SK-N-SH (cell line): ENCODE data around the gene TNFAIP2. TPM values are rescaled to one million over a fixed set of nuclear protein-coding genes. Genes with fewer than 3 reads are reported as not detected.

Experiments
- CTCF ChIA-PET: fragments of 300-600, 350-600 bp; formaldehyde crosslinking; extraction: SDS; loops from one replicate; lab custom pipeline; 2021; lab: Yijun Ruan, JAX
- POLR2A ChIA-PET: fragments of 350-600 bp; sonication (Branson Sonifier 250); formaldehyde crosslinking; extraction: SDS; loops from one replicate; lab custom pipeline; 2020; ENCODE audit warnings: antibody characterized with exemption, inconsistent platforms; lab: Yijun Ruan, JAX
- DNase-seq: peaks from one replicate; pipeline ENCODE4 v3.0.0; 2012
- H2AFZ ChIP-seq: fragments of 200-600 bp; sonication (generic); 2 replicates; pipeline ENCODE4 v1.8.1; 2016; ENCODE audit warnings: antibody characterized with exemption, mild to moderate bottlenecking, low read depth
- H3F3A ChIP-seq: fragments of 200-600 bp; sonication (generic); replicated peaks from 2 replicates; pipeline ENCODE3; 2016; ENCODE audit warnings: antibody characterized with exemption, mild to moderate bottlenecking; ENCODE audit not compliant: insufficient read depth
- H3K27ac ChIP-seq, 2 experiments: fragments of 200-500 bp in 1 of 2; fragments of 200-600 bp in 1 of 2; sonication (Bioruptor generic) in 1 of 2; sonication (generic), shearing (Covaris generic) in 1 of 2; 2 replicates each; pipeline versions ENCODE4 v1.5.1 to v1.6.1; 2014 to 2016; ENCODE audit warnings: low read depth in 2 of 2, inconsistent platforms in 1 of 2, low read length in 1 of 2, mild to moderate bottlenecking in 1 of 2, mixed read lengths in 1 of 2
- H3K27me3 ChIP-seq: fragments of 200-600 bp; sonication (generic), shearing (Covaris generic); 2 replicates; pipeline ENCODE4 v1.6.1; 2016; ENCODE audit warnings: mixed run types; ENCODE audit not compliant: insufficient read depth
- H3K36me3 ChIP-seq, 2 experiments: fragments of 200-500 bp in 1 of 2; fragments of 200-600 bp in 1 of 2; sonication (Bioruptor generic) in 1 of 2; sonication (generic) in 1 of 2; replicated peaks in 1 of 2; 2 replicates each; pipeline versions ENCODE3 to v1.5.1; 2014 to 2016; ENCODE audit warnings: low read length in 1 of 2, mild to moderate bottlenecking in 1 of 2; ENCODE audit not compliant: insufficient read depth in 2 of 2, control insufficient read depth in 1 of 2
- H3K4me1 ChIP-seq, 2 experiments: fragments of 200-500 bp in 1 of 2; fragments of 200-600 bp in 1 of 2; sonication (Bioruptor generic) in 1 of 2; sonication (generic), shearing (Covaris generic) in 1 of 2; 2 replicates each; pipeline versions ENCODE4 v1.5.1 to v1.6.1; 2014 to 2016; ENCODE audit warnings: low read depth in 1 of 2, low read length in 1 of 2, mixed run types in 1 of 2; ENCODE audit not compliant: insufficient read depth in 2 of 2, control insufficient read depth in 1 of 2
- H3K4me2 ChIP-seq: fragments of 200-600 bp; sonication (generic), shearing (Covaris generic); 2 replicates; pipeline ENCODE4 v1.6.1; 2017; ENCODE audit warnings: mixed run types
- H3K4me3 ChIP-seq, 2 experiments: fragments of 200-500 bp in 1 of 2; fragments of 200-600 bp in 1 of 2; sonication (Bioruptor generic) in 1 of 2; sonication (generic), shearing (Covaris generic) in 1 of 2; 2 replicates each; pipeline versions ENCODE4 v1.5.1 to v1.8.1; 2014 to 2016; ENCODE audit warnings: low read depth in 2 of 2, inconsistent platforms in 1 of 2, low read length in 1 of 2, mild to moderate bottlenecking in 1 of 2, mixed read lengths in 1 of 2, moderate library complexity in 1 of 2
- H3K79me2 ChIP-seq: fragments of 200-600 bp; sonication (generic); 2 replicates; pipeline ENCODE4 v1.8.1; 2017; ENCODE audit warnings: mild to moderate bottlenecking; ENCODE audit not compliant: insufficient read depth
- H3K9ac ChIP-seq: fragments of 200-600 bp; sonication (generic); 2 replicates; pipeline ENCODE4 v1.6.1; 2017; ENCODE audit warnings: mixed run types
- H3K9me2 ChIP-seq: fragments of 200-600 bp; sonication (generic); 2 replicates; pipeline ENCODE4 v1.6.1; 2017; ENCODE audit warnings: mixed run types
- H3K9me3 ChIP-seq: fragments of 200-600 bp; sonication (generic); 2 replicates; pipeline ENCODE4 v1.6.1; 2017; ENCODE audit warnings: mixed run types, mild to moderate bottlenecking, moderate library complexity
- H4K20me1 ChIP-seq: fragments of 200-600 bp; sonication (generic); 2 replicates; pipeline ENCODE4 v1.6.1; 2017; ENCODE audit warnings: mild to moderate bottlenecking, mixed run types; ENCODE audit not compliant: insufficient read depth
- CTCF ChIP-seq: fragments of 200-600 bp; sonication (generic); IDR thresholded peaks from 2 replicates; pipeline ENCODE4 v1.6.1; 2017; ENCODE audit warnings: antibody characterized with exemption, mild to moderate bottlenecking, moderate library complexity
- ELF1 ChIP-seq: IDR thresholded peaks from 2 replicates; pipeline ENCODE4 v1.4.0; 2012
- EP300 ChIP-seq, 2 experiments: IDR thresholded peaks; 2 replicates each; pipeline versions ENCODE4 v1.4.0 to v1.6.1; 2012; ENCODE audit warnings: borderline replicate concordance in 1 of 2, low read depth in 1 of 2, low read length in 1 of 2
- GABPA ChIP-seq: IDR thresholded peaks from 2 replicates; pipeline ENCODE4 v1.4.0; 2012; ENCODE audit warnings: low read depth, mild to moderate bottlenecking
- GATA2 ChIP-seq: sonication (generic); formaldehyde crosslinking; IDR thresholded peaks from 2 replicates; pipeline ENCODE4 v1.5.0; 2020; ENCODE audit warnings: mild to moderate bottlenecking, missing genetic modification reagents
- IRF3 ChIP-seq: fragments of 150-350 bp; IDR thresholded peaks from 2 replicates; pipeline ENCODE4 v1.6.1; 2016; ENCODE audit warnings: mild to moderate bottlenecking, low read depth, low read length
- JUND ChIP-seq: IDR thresholded peaks from 2 replicates; pipeline ENCODE4 v1.4.0; 2012
- MAX ChIP-seq: IDR thresholded peaks from 2 replicates; pipeline ENCODE4 v1.4.0; 2012; ENCODE audit warnings: low read depth
- MXI1 ChIP-seq: IDR thresholded peaks from 2 replicates; pipeline ENCODE4 v1.6.1; 2012; ENCODE audit warnings: mild to moderate bottlenecking, low read depth, low read length, improper control_type of control experiment
- NFIC ChIP-seq: IDR thresholded peaks from 2 replicates; pipeline ENCODE4 v1.4.0; 2012; ENCODE audit warnings: borderline replicate concordance
- POLR2AphosphoS5 ChIP-seq: IDR thresholded peaks from 2 replicates; pipeline ENCODE4 v1.6.1; 2012; ENCODE audit warnings: low read depth, low read length
- REST ChIP-seq: IDR thresholded peaks from 2 replicates; pipeline ENCODE4 v1.6.1; 2012; ENCODE audit warnings: mild to moderate bottlenecking, low read depth, low read length, moderate library complexity
- RFX5 ChIP-seq: IDR thresholded peaks from 2 replicates; pipeline ENCODE4 v1.6.1; 2012; ENCODE audit warnings: mild to moderate bottlenecking, improper control_type of control experiment, low read length
- RXRA ChIP-seq: IDR thresholded peaks from 2 replicates; pipeline ENCODE4 v1.4.0; 2012; ENCODE audit warnings: low read depth, mild to moderate bottlenecking, borderline replicate concordance
- SIN3A ChIP-seq: IDR thresholded peaks from 2 replicates; pipeline ENCODE4 v1.6.1; 2012; ENCODE audit warnings: low read depth, mild to moderate bottlenecking, low read length, moderate library complexity, borderline replicate concordance
- SMC3 ChIP-seq: IDR thresholded peaks from 2 replicates; pipeline ENCODE4 v1.6.1; 2012; ENCODE audit warnings: low read depth, low read length, improper control_type of control experiment
- USF2 ChIP-seq: fragments of 150-350 bp; IDR thresholded peaks from 2 replicates; pipeline ENCODE4 v1.6.1; 2017; ENCODE audit warnings: antibody characterized with exemption, low read length, low read depth, borderline replicate concordance
- YY1 ChIP-seq: IDR thresholded peaks from 2 replicates; pipeline ENCODE4 v1.4.0; 2012; ENCODE audit warnings: low read depth, mild to moderate bottlenecking
- ZBTB33 ChIP-seq: IDR thresholded peaks from 2 replicates; pipeline ENCODE4 v1.4.0; 2012; ENCODE audit warnings: low read depth, borderline replicate concordance
- WGBS: methylation state at CpG from one replicate; pipeline ENCODE4 v1.1.6; 2017; ENCODE audit warnings: low lambda C conversion rate; 5-methylcytosine and 5-hydroxymethylcytosine counted together
- polyA plus RNA-seq, 3 experiments: library from polyadenylated mRNA; depleted of rRNA; stranded (reverse); fragments of >200 nt; gene quantifications; 2 replicates each; pipeline ENCODE4 v1.2.3, GENCODE V29; 2012

Gene TNFAIP2
- polyA plus RNA-seq, 1 of the 3 experiments (the other 2 are of a cell fraction), result 16.0 TPM

GRCh38 chr14:103179094-103179493 lies 55.8 kb downstream of the TNFAIP2 start:
- Histone ChIP-seq H4K20me1 (no peaks in the 10 kb centered on the region), H3K9me2 (no peaks in the 10 kb centered on the region), H3K4me2 (no peak overlapping the region), H3K27me3 (no peaks in the 10 kb centered on the region), H3K27ac (no peak overlapping the region), H3K9ac (no peak overlapping the region), H3K79me2 (no peaks in the 10 kb centered on the region), H2AFZ (no peak overlapping the region), H3K4me1 (no peaks in the 10 kb centered on the region), H3F3A (no peaks in the 10 kb centered on the region), H3K36me3 (no peaks in the 10 kb centered on the region), H3K9me3 (no peaks in the 10 kb centered on the region), H3K4me3 (no peak overlapping the region)
- TF ChIP-seq EP300 (IDR thresholded peaks at IDR 0.05; ENCODE audit: borderline replicate concordance in 1 of 2, low read depth in 1 of 2, low read length in 1 of 2) (no peak), RXRA (no peak), CTCF (no peak), USF2 (no peak), MXI1 (no peak), GABPA (no peak), SMC3 (no peak), NFIC (no peak), POLR2AphosphoS5 (no peak), ELF1 (no peak), SIN3A (no peak), YY1 (no peak), MAX (no peak), IRF3 (no peak), GATA2 (CRISPR knock-in tag) (no peak), REST (no peak), JUND (no peak), RFX5 (no peak), ZBTB33 (no peak)
- 87% methylated on average over 5 of the region's 5 CpGs for WGBS
- DNase-seq, result no peak
- CTCF ChIA-PET, result interaction anchor here (1.5 to 8.3 kb wide), 2 partner anchors 76 to 114 kb away, joined by 5 to 140 read pairs; no protein-coding TSS in a partner anchor
- POLR2A ChIA-PET, result no interaction called here
